Kidney epithelial cell (primary cell): ENCODE results near the gene FHL3. TPM values are rescaled to one million over a fixed set of nuclear protein-coding genes. Genes with fewer than 3 reads are reported as not detected.

Source experiments
- DNase-seq: peaks from one replicate; pipeline ENCODE4 v3.0.0-alpha.2; 2010; ENCODE audit warnings: low read depth
- H3K27me3 ChIP-seq: 2 replicates; pipeline ENCODE4 v1.6.0; 2011; ENCODE audit warnings: low read length; ENCODE audit not compliant: control insufficient read depth, insufficient read depth
- H3K36me3 ChIP-seq: 2 replicates; pipeline ENCODE4 v1.5.1; 2011; ENCODE audit warnings: low read length; ENCODE audit not compliant: control insufficient read depth, insufficient read depth
- H3K4me3 ChIP-seq: 2 replicates; pipeline ENCODE4 v1.5.1; 2011; ENCODE audit warnings: low read depth, mild to moderate bottlenecking, control low read depth, low read length
- CTCF ChIP-seq: IDR thresholded peaks from 2 replicates; pipeline ENCODE4 v1.5.1; 2011; ENCODE audit warnings: mild to moderate bottlenecking, moderate library complexity, low read length, control low read depth, inconsistent platforms; ENCODE audit not compliant: insufficient read depth, poor library complexity, severe bottlenecking
- total RNA-seq: library from RNA; depleted of rRNA; stranded (reverse); fragments of >200 nt; gene quantifications from 2 replicates; pipeline ENCODE4 v1.2.3, GENCODE V29; 2015

Gene FHL3
- total RNA-seq, 1 donor from 2014 or later: 40.8 TPM

GRCh38 chr1:38043036-38043747, 37.9 kb upstream of the FHL3 start:
- Histone ChIP-seq H3K36me3 (no peaks in the 10 kb centered on the region), H3K27me3 (peaks cover 54% of the 10 kb centered on the region), H3K4me3 (no peak overlapping the region)
- DNase-seq: no peak
- TF ChIP-seq CTCF: no peak

- no peak overlapping the region for H3K4me3 ChIP-seq
- H3K27me3 ChIP-seq: peaks cover 44% of the 10 kb centered on the region
- no peaks in the 10 kb centered on the region for H3K36me3 ChIP-seq
- TF ChIP-seq CTCF: no peak
- DNase-seq: no peak
Measured at GRCh38 chr1:38041936-38042834, 36.9 kb upstream of the FHL3 start.

GRCh38 chr1:38039331-38040088, 34.2 kb upstream of the FHL3 start:
- no peaks in the 10 kb centered on the region for H3K36me3 ChIP-seq
- H3K4me3 ChIP-seq: no peak overlapping the region
- DNase-seq: no peak
- TF ChIP-seq CTCF: no peak
- H3K27me3 ChIP-seq: peaks cover 27% of the 10 kb centered on the region

- Histone ChIP-seq H3K27me3 (peaks cover 21% of the 10 kb centered on the region), H3K36me3 (no peaks in the 10 kb centered on the region), H3K4me3 (no peak overlapping the region)
- no peak for TF ChIP-seq CTCF
- DNase-seq: peak; percentile 82
Measured at GRCh38 chr1:38038861-38039260, 33.5 kb upstream of the FHL3 start.

- Histone ChIP-seq H3K27me3 (peaks cover 10% of the 10 kb centered on the region), H3K4me3 (no peak overlapping the region), H3K36me3 (no peaks in the 10 kb centered on the region)
- DNase-seq: no peak
- peak; percentile 24 for TF ChIP-seq CTCF
Measured at GRCh38 chr1:38037221-38037939, 32.1 kb upstream of the FHL3 start.
